WERI-Rb-1 (cell line): ENCODE results near the gene CSNK1G2.

ENCODE experiments used
- DNase-seq: peaks from one replicate; pipeline ENCODE4 v3.0.0-alpha.2; 2020
- H3K27ac ChIP-seq: fragments of 250-450 bp; sonication (Bioruptor Pico); 2 replicates; pipeline ENCODE4 v1.5.1; 2020; ENCODE audit warnings: mild to moderate bottlenecking, moderate library complexity
- H3K27me3 ChIP-seq: fragments of 250-450 bp; sonication (Bioruptor Pico); 2 replicates; pipeline ENCODE4 v1.5.1; 2021; ENCODE audit warnings: mild to moderate bottlenecking, low read depth, moderate library complexity; ENCODE audit not compliant: insufficient read depth, severe bottlenecking
- H3K36me3 ChIP-seq: fragments of 250-450 bp; sonication (Bioruptor Pico); 2 replicates; pipeline ENCODE4 v1.5.1; 2020; ENCODE audit warnings: mild to moderate bottlenecking, moderate library complexity
- H3K4me3 ChIP-seq: 2 replicates; pipeline ENCODE4 v1.5.1; 2011; ENCODE audit warnings: low read depth, mild to moderate bottlenecking, control low read depth, low read length
- H3K9me3 ChIP-seq: fragments of 250-450 bp; sonication (Bioruptor Pico); 2 replicates; pipeline ENCODE4 v1.5.1; 2021; ENCODE audit warnings: mild to moderate bottlenecking, moderate library complexity; ENCODE audit not compliant: severe bottlenecking
- CTCF ChIP-seq: IDR thresholded peaks from 2 replicates; pipeline ENCODE4 v1.5.1; 2011; ENCODE audit warnings: low read depth, mild to moderate bottlenecking, control low read depth, inconsistent platforms, low read length

Gene CSNK1G2

GRCh38 chr19:2014131-2014571, 73.2 kb downstream of the CSNK1G2 start:
- H3K4me3 ChIP-seq: no peak overlapping the region

GRCh38 chr19:2014731-2015607, 74.0 kb downstream of the CSNK1G2 start:
- Histone ChIP-seq H3K27ac (peak overlapping the region; percentile 46; the same call in 1 of the 2 replicates), H3K4me3 (peak overlapping the region; percentile 50), H3K9me3 (no peaks in the 10 kb centered on the region), H3K27me3 (no peaks in the 10 kb centered on the region), H3K36me3 (peaks cover 10% of the 10 kb centered on the region; the same call in 1 of the 2 replicates)
- TF ChIP-seq CTCF: no peak
- no peak for DNase-seq

More at GRCh38 chr19:2014131-2014571, 73.2 kb downstream of the CSNK1G2 start:
- DNase-seq: no peak
- Histone ChIP-seq H3K36me3 (peaks cover 10% of the 10 kb centered on the region; the same call in 1 of the 2 replicates), H3K27me3 (no peaks in the 10 kb centered on the region), H3K27ac (no peak overlapping the region), H3K9me3 (no peaks in the 10 kb centered on the region)
- TF ChIP-seq CTCF: no peak

GRCh38 chr19:2015608-2015950, 74.6 kb downstream of the CSNK1G2 start, which contains the start of gene BTBD2:
Gene BTBD2, minus strand, starts transcription at chr19:2015714. Its CDS starts 11 bp downstream, at chr19:2015703.
- TF ChIP-seq CTCF: no peak
- peak; percentile 57 for DNase-seq
- H3K4me3 ChIP-seq: peak within 1 kb of the TSS; percentile 50
- no peaks in the 10 kb centered on the region for H3K27me3 ChIP-seq
- peaks cover 10% of the 10 kb centered on the region; the same call in 1 of the 2 replicates for H3K36me3 ChIP-seq
- peak within 1 kb of the TSS; percentile 46 for H3K27ac ChIP-seq
- no peaks in the 10 kb centered on the region for H3K9me3 ChIP-seq

- Histone ChIP-seq H3K4me3 (peak overlapping the region; percentile 36), H3K9me3 (no peaks in the 10 kb centered on the region), H3K27me3 (no peaks in the 10 kb centered on the region), H3K36me3 (peaks cover 10% of the 10 kb centered on the region; the same call in 1 of the 2 replicates), H3K27ac (peak overlapping the region; percentile 41; the same call in 1 of the 2 replicates)
- peak; percentile 81 for DNase-seq
- no peak for TF ChIP-seq CTCF
Measured at GRCh38 chr19:2016041-2016807, 75.3 kb downstream of the CSNK1G2 start.

GRCh38 chr19:2018752-2019151, 77.8 kb downstream of the CSNK1G2 start:
- Histone ChIP-seq H3K4me3 (no peak overlapping the region), H3K36me3 (no peaks in the 10 kb centered on the region), H3K27ac (no peak overlapping the region), H3K9me3 (no peaks in the 10 kb centered on the region), H3K27me3 (no peaks in the 10 kb centered on the region)
- DNase-seq: no peak
- no peak for TF ChIP-seq CTCF
